ENCODE results near the gene AKAP6. TPM values are rescaled to one million over a fixed set of nuclear protein-coding genes. Genes with fewer than 3 reads are reported as not detected.

The AKAP6 gene
- total and polyA plus RNA-seq, 2 of the 8 experiments (the other 6 are each of a cell fraction or from before 2014, with no cell fraction given) = 0.09 to 0.89 TPM

- Histone ChIP-seq H3K27ac (ENCODE audit: low read depth, low read length) (no peak overlapping the region; the same call in 1 of the 2 replicates), H3K9ac (replicated peaks in 1 of 4; ENCODE audit: extremely low read depth in 1 of 4, low read depth in 3 of 4, low read length in 3 of 4) (no peak overlapping the region), H3K79me2 (ENCODE audit: control insufficient read depth in 1 of 2, insufficient read depth in 2 of 2, low read length in 2 of 2) (no peaks in the 10 kb centered on the region), H3K79me1 (ENCODE audit: low read depth, low read length) (no peaks in the 10 kb centered on the region), H4K20me1 (replicated peaks in 1 of 2; ENCODE audit: control insufficient read depth in 1 of 2, insufficient read depth in 2 of 2, low read length in 2 of 2) (no peaks in the 10 kb centered on the region), H4K5ac (ENCODE audit: insufficient read length, low read depth, low read length) (no peak overlapping the region), H2AK5ac (ENCODE audit: low read depth, low read length) (no peak overlapping the region), H3K18ac (ENCODE audit: extremely low read depth, low read length) (no peak overlapping the region), H3K14ac (ENCODE audit: insufficient read length) (no peak overlapping the region), H2BK5ac (ENCODE audit: low read depth, low read length) (no peak overlapping the region), H3K23me2 (ENCODE audit: low read depth, low read length) (no peaks in the 10 kb centered on the region), H3K56ac (replicated peaks; ENCODE audit: insufficient read length, low read depth, low read length) (no peak overlapping the region), H3K4me1 (replicated peaks in 1 of 4; ENCODE audit: control insufficient read depth in 3 of 4, insufficient read depth in 4 of 4, low read length in 3 of 4) (no peaks in the 10 kb centered on the region), H3K23ac (ENCODE audit: insufficient read length) (no peak overlapping the region), H3K4ac (replicated peaks; ENCODE audit: insufficient read length, low read depth, low read length) (no peak overlapping the region), H3K4me3 (ENCODE audit: extremely low read depth in 1 of 4, insufficient read depth in 2 of 4, low read depth in 3 of 4, low read length in 4 of 4) (no peak overlapping the region), H3K4me2 (ENCODE audit: insufficient read depth in 1 of 2, low read depth in 2 of 2, low read length in 2 of 2) (no peak overlapping the region), H2BK120ac (replicated peaks; ENCODE audit: low read depth, low read length) (no peak overlapping the region), H4K91ac (replicated peaks; ENCODE audit: insufficient read length, low read length) (no peak overlapping the region), H2BK15ac (ENCODE audit: low read length) (no peak overlapping the region), H2BK12ac (ENCODE audit: low read depth, low read length) (no peak overlapping the region), H3K27me3 (replicated peaks in 1 of 4; ENCODE audit: control insufficient read depth in 3 of 4, extremely low read depth in 1 of 4, insufficient read depth in 3 of 4, low read length in 3 of 4) (no peaks in the 10 kb centered on the region), H3K36me3 (ENCODE audit: control insufficient read depth in 2 of 4, insufficient read depth in 4 of 4, low read length in 3 of 4) (no peaks in the 10 kb centered on the region), H2BK20ac (ENCODE audit: low read length) (no peak overlapping the region), H4K8ac (ENCODE audit: extremely low read depth, insufficient read depth, low read length) (no peak overlapping the region), H2AFZ (ENCODE audit: low read length) (0 out of 2 replicates have a peak overlapping the region, but pooled peaks have one; percentile 46), H3K9me3 (ENCODE audit: insufficient read depth in 2 of 2, low read depth in 1 of 2, low read length in 1 of 2) (no peaks in the 10 kb centered on the region)
- ChIA-PET POLR2A (ENCODE audit: partially characterized antibody) (interaction anchor here (0.6 kb wide), 1 partner anchor 11 kb away, joined by 3 read pairs; no protein-coding TSS in a partner anchor), CTCF (ENCODE audit: partially characterized antibody) (interaction anchor here (1.3 kb wide), 1 partner anchor 55 kb away, joined by 3 read pairs; no protein-coding TSS in a partner anchor)
- TF ChIP-seq RXRA (IDR thresholded peaks at IDR 0.05; ENCODE audit: insufficient read depth, low read depth, low read length) (no peak), ATF3 (IDR thresholded peaks at IDR 0.05; ENCODE audit: insufficient read depth, low read depth, low read length) (no peak), KDM5A (IDR thresholded peaks at IDR 0.05; ENCODE audit: low read length) (no peak), ZNF274 (IDR thresholded peaks at IDR 0.05; ENCODE audit: borderline replicate concordance, extremely low read depth, low read length) (no peak), POLR2A (IDR thresholded peaks at IDR 0.05; ENCODE audit: control extremely low read depth in 1 of 2, low read depth in 2 of 2, low read length in 2 of 2) (no peak), CHD2 (IDR thresholded peaks at IDR 0.05; ENCODE audit: low read length) (no peak), SIX5 (IDR thresholded peaks at IDR 0.05; ENCODE audit: low read depth, low read length) (no peak), SRF (IDR thresholded peaks at IDR 0.05; ENCODE audit: low read depth, low read length) (no peak), SUZ12 (IDR thresholded peaks at IDR 0.05; ENCODE audit: low read length) (no peak), KDM1A (IDR thresholded peaks at IDR 0.05; ENCODE audit: borderline replicate concordance, low read length) (no peak), RAD21 (IDR thresholded peaks at IDR 0.05 in 1 of 2, conservative IDR thresholded peaks at IDR 0.05 in 1 of 2; ENCODE audit: low read depth in 2 of 2, low read length in 2 of 2) (no peak), RNF2 (IDR thresholded peaks at IDR 0.05; ENCODE audit: borderline replicate concordance, low read depth, low read length, missing control alignments, poor library complexity, severe bottlenecking) (no peak)
- WGBS, 2 experiments (ENCODE audit: extremely low coverage in 1 of 2, insufficient coverage in 1 of 2, insufficient read length in 1 of 2, insufficient replicate concordance in 2 of 2, low coverage in 1 of 2, low lambda C conversion rate in 2 of 2, missing lambda C conversion rate in 1 of 2) = 88% methylated on average over 3 of the region's 3 CpGs; no CpG with 5 or more reads in 1 of the 2 experiments
- FAIRE-seq (no peak), DNase-seq (ENCODE audit: low read depth in 1 of 2, low spot score in 2 of 2) (no peak)
These were observed 17.6 kb upstream of the AKAP6 start for GRCh38 chr14:32311294-32312009.
